H9 (cell line): ENCODE measurements around the gene HASPIN. TPM values are rescaled to one million over a fixed set of nuclear protein-coding genes. Genes with fewer than 3 reads are reported as not detected.

Source experiments
- DNase-seq: peaks from one replicate; pipeline ENCODE4 v3.0.0-alpha.2; 2017
- H2AFZ ChIP-seq: one replicate; pipeline ENCODE4 v1.6.1; 2013; ENCODE audit warnings: mild to moderate bottlenecking, low read length, control low read depth, moderate library complexity
- H2AK5ac ChIP-seq: 2 replicates; pipeline ENCODE4 v1.6.1; 2013; ENCODE audit warnings: low read length, control low read depth, mixed read lengths; ENCODE audit not compliant: insufficient read length
- H2BK120ac ChIP-seq: one replicate; pipeline ENCODE4 v1.6.1; 2013; ENCODE audit warnings: low read depth, mild to moderate bottlenecking, low read length, control low read depth, inconsistent platforms; ENCODE audit not compliant: poor library complexity, severe bottlenecking
- H2BK12ac ChIP-seq: 2 replicates; pipeline ENCODE4 v1.6.1; 2013; ENCODE audit warnings: low read length, control low read depth, mixed read lengths, low read depth; ENCODE audit not compliant: insufficient read length
- H2BK15ac ChIP-seq: 2 replicates; pipeline ENCODE4 v1.6.1; 2013; ENCODE audit warnings: low read depth, low read length, control low read depth
- H2BK20ac ChIP-seq: one replicate; pipeline ENCODE4 v1.6.1; 2013; ENCODE audit warnings: low read depth, mild to moderate bottlenecking, low read length, control low read depth, inconsistent platforms; ENCODE audit not compliant: poor library complexity, severe bottlenecking
- H2BK5ac ChIP-seq: 2 replicates; pipeline ENCODE4 v1.6.1; 2013; ENCODE audit warnings: low read length, control low read depth, mixed read lengths; ENCODE audit not compliant: insufficient read length
- H3K14ac ChIP-seq: 2 replicates; pipeline ENCODE4 v1.6.1; 2013; ENCODE audit warnings: low read length, control low read depth; ENCODE audit not compliant: insufficient read depth
- H3K18ac ChIP-seq: 2 replicates; pipeline ENCODE4 v1.6.1; 2013; ENCODE audit warnings: low read depth, mild to moderate bottlenecking, mixed read lengths, low read length, control low read depth; ENCODE audit not compliant: insufficient read length
- H3K23ac ChIP-seq: 2 replicates; pipeline ENCODE4 v1.6.1; 2013; ENCODE audit warnings: low read length, control low read depth, mixed read lengths, low read depth; ENCODE audit not compliant: insufficient read length
- H3K23me2 ChIP-seq: 2 replicates; pipeline ENCODE4 v1.6.1; 2013; ENCODE audit warnings: low read depth, mild to moderate bottlenecking, mixed read lengths, low read length, control low read depth; ENCODE audit not compliant: insufficient read length, poor library complexity, severe bottlenecking
- H3K27ac ChIP-seq: 2 replicates; pipeline ENCODE4 v1.5.1; 2013; ENCODE audit warnings: low read length, control low read depth, mixed read lengths, low read depth; ENCODE audit not compliant: insufficient read length
- H3K27me3 ChIP-seq: 2 replicates; pipeline ENCODE4 v1.6.1; 2013; ENCODE audit warnings: low read length, control low read depth, inconsistent platforms; ENCODE audit not compliant: insufficient read depth
- H3K4ac ChIP-seq: 2 replicates; pipeline ENCODE4 v1.6.1; 2013; ENCODE audit warnings: low read depth, mild to moderate bottlenecking, control low read depth, inconsistent platforms, low read length, moderate library complexity
- H3K4me1 ChIP-seq: 2 replicates; pipeline ENCODE4 v1.6.1; 2013; ENCODE audit warnings: low read length, control low read depth, inconsistent platforms; ENCODE audit not compliant: insufficient read depth
- H3K4me2 ChIP-seq: 2 replicates; pipeline ENCODE4 v1.6.1; 2013; ENCODE audit warnings: low read length, control low read depth, mixed read lengths; ENCODE audit not compliant: insufficient read length, insufficient read depth
- H3K56ac ChIP-seq: 2 replicates; pipeline ENCODE4 v1.6.1; 2013; ENCODE audit warnings: low read depth, mild to moderate bottlenecking, mixed read lengths, low read length, control low read depth; ENCODE audit not compliant: insufficient read length
- H3K79me1 ChIP-seq: 2 replicates; pipeline ENCODE4 v1.6.1; 2013; ENCODE audit warnings: low read depth, mild to moderate bottlenecking, moderate library complexity, low read length, control low read depth, inconsistent platforms; ENCODE audit not compliant: insufficient read depth, poor library complexity, severe bottlenecking
- H3K79me2 ChIP-seq: 2 replicates; pipeline ENCODE4 v1.6.1; 2013; ENCODE audit warnings: low read length, control low read depth, inconsistent platforms; ENCODE audit not compliant: insufficient read depth
- H3K9ac ChIP-seq: 2 replicates; pipeline ENCODE4 v1.6.1; 2013; ENCODE audit warnings: low read length, control low read depth, mixed read lengths; ENCODE audit not compliant: insufficient read length; ENCODE audit errors: extremely low read depth
- H3K9me3 ChIP-seq: one replicate; pipeline ENCODE4 v1.6.1; 2013; ENCODE audit warnings: low read depth, low read length, inconsistent platforms; ENCODE audit not compliant: control insufficient read depth
- H3T11ph ChIP-seq: one replicate; pipeline ENCODE4 v1.6.1; 2013; ENCODE audit warnings: mild to moderate bottlenecking, low read length, control low read depth, inconsistent platforms
- H4K20me1 ChIP-seq: one replicate; pipeline ENCODE4 v1.6.1; 2013; ENCODE audit not compliant: control insufficient read depth, insufficient read length, insufficient read depth
- H4K5ac ChIP-seq: 2 replicates; pipeline ENCODE4 v1.6.1; 2013; ENCODE audit warnings: low read depth, mild to moderate bottlenecking, mixed read lengths, low read length, control low read depth; ENCODE audit not compliant: insufficient read length
- H4K8ac ChIP-seq: replicated peaks from 2 replicates; pipeline ENCODE4 v1.6.1; 2013; ENCODE audit warnings: low read length, control low read depth, mixed read lengths, low read depth; ENCODE audit not compliant: insufficient read length
- H4K91ac ChIP-seq: 2 replicates; pipeline ENCODE4 v1.6.1; 2013; ENCODE audit warnings: low read depth, mild to moderate bottlenecking, moderate library complexity, mixed read lengths, low read length, control low read depth; ENCODE audit not compliant: insufficient read length
- H3K27ac Mint-ChIP-seq, 3 experiments: 2 replicates in 2 of 3; 3 replicates in 1 of 3; pipeline ENCODE4 v1.8.0; 2020 to 2021; ENCODE audit warnings: mixed read lengths in 3 of 3, mild to moderate bottlenecking in 1 of 3, moderate library complexity in 1 of 3
- H3K27me3 Mint-ChIP-seq: 2 replicates; pipeline ENCODE4 v1.8.0; 2021; ENCODE audit warnings: low read depth, mild to moderate bottlenecking, moderate library complexity, mixed read lengths
- H3K36me3 Mint-ChIP-seq, 3 experiments: 2 replicates in 2 of 3; 3 replicates in 1 of 3; pipeline ENCODE4 v1.8.0; 2020 to 2021; ENCODE audit warnings: low read depth in 3 of 3, mixed read lengths in 3 of 3; ENCODE audit not compliant: insufficient read depth in 1 of 3
- H3K4me1 Mint-ChIP-seq, 2 experiments: 2 replicates each; pipeline ENCODE4 v1.8.0; 2020; ENCODE audit warnings: mixed read lengths in 2 of 2
- H3K4me3 Mint-ChIP-seq, 2 experiments: 2 replicates in 1 of 2; 3 replicates in 1 of 2; pipeline ENCODE4 v1.8.0; 2020 to 2021; ENCODE audit warnings: mild to moderate bottlenecking in 2 of 2, mixed read lengths in 2 of 2, moderate library complexity in 1 of 2
- H3K9me3 Mint-ChIP-seq, 2 experiments: 2 replicates in 1 of 2; 3 replicates in 1 of 2; pipeline ENCODE4 v1.8.0; 2020; ENCODE audit warnings: mild to moderate bottlenecking in 2 of 2, mixed read lengths in 2 of 2, moderate library complexity in 1 of 2
- WGBS: extraction: QIAGEN DNeasy Blood & Tissue Kit; methylation state at CpG from one replicate; pipeline ENCODE4 v1.1.7; 2013; ENCODE audit warnings: missing lambda C conversion rate, low lambda C conversion rate, mixed read lengths; ENCODE audit not compliant: insufficient read length; ENCODE audit errors: extremely low coverage; 5-methylcytosine and 5-hydroxymethylcytosine counted together
- total RNA-seq: library from RNA; stranded (reverse); gene quantifications from 2 replicates; pipeline ENCODE4 v1.2.1, GENCODE V29; 2021
- TF ChIP-seq, protein P1 (sequence below): fragments of 200-600 bp; sonication (generic); conservative IDR thresholded peaks from 3 replicates; pipeline ENCODE4 v1.8.0; 2021; ENCODE audit warnings: antibody characterized with exemption, mild to moderate bottlenecking

HASPIN gene
- total RNA-seq, 1 experiment from 2014 or later = 26.6 TPM

DNA sequence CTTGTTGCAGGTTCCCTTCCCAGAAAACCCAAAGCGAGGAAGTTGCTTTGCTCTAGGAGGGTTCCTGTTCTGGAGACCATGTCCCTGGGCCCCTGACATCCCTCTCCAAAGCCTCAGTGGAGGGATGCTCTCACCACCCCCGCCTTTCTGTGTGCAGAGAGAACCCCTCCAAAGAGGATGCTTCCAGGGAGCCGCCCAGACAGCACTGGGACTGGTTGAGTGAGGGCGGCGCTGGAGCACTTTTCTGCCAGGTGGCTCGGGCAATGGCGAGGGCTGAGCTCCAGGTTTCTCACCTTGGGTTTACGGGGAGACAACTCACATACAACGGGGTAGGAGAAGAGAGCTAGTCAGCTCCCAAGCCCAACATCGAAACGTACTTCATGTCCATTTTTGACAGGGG, 47.8 kb upstream of the HASPIN start:
- H3K23ac ChIP-seq = no peak overlapping the region
- WGBS = no CpG with 5 or more reads among the region's 11 CpGs
- no peaks in the 10 kb centered on the region for H3K27me3 ChIP-seq
- no peak for DNase-seq
- no peaks in the 10 kb centered on the region for H3K79me2 ChIP-seq
- no peak overlapping the region for H3K4ac ChIP-seq
- Mint-ChIP-seq H3K36me3 (no peaks in the 10 kb centered on the region; a peak in 1 of 7 replicates), H3K4me3 (no peak overlapping the region), H3K27ac (peak overlapping the region in 2 of 3 experiments; percentile 45 to 53; a peak in 1 of 7 replicates), H3K27me3 (no peaks in the 10 kb centered on the region), H3K9me3 (no peaks in the 10 kb centered on the region), H3K4me1 (peaks cover 11 to 19% of the 10 kb centered on the region in 2 experiments)
- TF ChIP-seq, protein P1, sequence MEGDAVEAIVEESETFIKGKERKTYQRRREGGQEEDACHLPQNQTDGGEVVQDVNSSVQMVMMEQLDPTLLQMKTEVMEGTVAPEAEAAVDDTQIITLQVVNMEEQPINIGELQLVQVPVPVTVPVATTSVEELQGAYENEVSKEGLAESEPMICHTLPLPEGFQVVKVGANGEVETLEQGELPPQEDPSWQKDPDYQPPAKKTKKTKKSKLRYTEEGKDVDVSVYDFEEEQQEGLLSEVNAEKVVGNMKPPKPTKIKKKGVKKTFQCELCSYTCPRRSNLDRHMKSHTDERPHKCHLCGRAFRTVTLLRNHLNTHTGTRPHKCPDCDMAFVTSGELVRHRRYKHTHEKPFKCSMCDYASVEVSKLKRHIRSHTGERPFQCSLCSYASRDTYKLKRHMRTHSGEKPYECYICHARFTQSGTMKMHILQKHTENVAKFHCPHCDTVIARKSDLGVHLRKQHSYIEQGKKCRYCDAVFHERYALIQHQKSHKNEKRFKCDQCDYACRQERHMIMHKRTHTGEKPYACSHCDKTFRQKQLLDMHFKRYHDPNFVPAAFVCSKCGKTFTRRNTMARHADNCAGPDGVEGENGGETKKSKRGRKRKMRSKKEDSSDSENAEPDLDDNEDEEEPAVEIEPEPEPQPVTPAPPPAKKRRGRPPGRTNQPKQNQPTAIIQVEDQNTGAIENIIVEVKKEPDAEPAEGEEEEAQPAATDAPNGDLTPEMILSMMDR = no peak
- H2AFZ ChIP-seq = no peak overlapping the region
- H2BK120ac ChIP-seq = no peak overlapping the region
- H3K4me2 ChIP-seq = no peak overlapping the region
- H3K9ac ChIP-seq = no peak overlapping the region
- H3K23me2 ChIP-seq = no peaks in the 10 kb centered on the region
- H4K20me1 ChIP-seq = no peaks in the 10 kb centered on the region
- no peak overlapping the region for H3K18ac ChIP-seq
- no peak overlapping the region for H3K56ac ChIP-seq
- H3K9me3 ChIP-seq = no peaks in the 10 kb centered on the region
- H3K79me1 ChIP-seq = no peaks in the 10 kb centered on the region
- no peak overlapping the region for H2BK20ac ChIP-seq
- no peak overlapping the region for H2BK5ac ChIP-seq
- H3T11ph ChIP-seq = no peak overlapping the region
- no peak overlapping the region for H3K27ac ChIP-seq
- no peak overlapping the region for H4K8ac ChIP-seq
- H2BK12ac ChIP-seq = no peak overlapping the region
- no peak overlapping the region for H3K14ac ChIP-seq
- no peak overlapping the region for H2AK5ac ChIP-seq
- H2BK15ac ChIP-seq = no peak overlapping the region
- no peak overlapping the region for H4K5ac ChIP-seq
- no peak overlapping the region for H4K91ac ChIP-seq
- no peaks in the 10 kb centered on the region for H3K4me1 ChIP-seq
